Measurements from ENCODE around the gene MAPK8.
A peak's percentile ranks its signal among the peaks of the same experiment; 100 is the strongest.

The MAPK8 gene

GRCh38 chr10:48288661-48289060 is 17.8 kb upstream of the MAPK8 start:
- ATAC-seq (ENCODE audit: insufficient read depth, low read depth) (no peak), DNase-seq (no peak)
- no peak for TF ChIP-seq CTCF (IDR thresholded peaks at IDR 0.05; ENCODE audit: borderline replicate concordance, extremely low read depth, low read length, poor library complexity, severe bottlenecking)
- no peak for TF ChIP-seq EZH2 (IDR thresholded peaks at IDR 0.05; ENCODE audit: borderline replicate concordance, low read depth, low read length, severe bottlenecking)
- Histone ChIP-seq H3K79me2 (ENCODE audit: insufficient read depth, low read length) (no peaks in the 10 kb centered on the region), H3K27ac (ENCODE audit: low read length) (peak overlapping the region; percentile 94), H4K20me1 (ENCODE audit: insufficient read depth, low read length) (no peaks in the 10 kb centered on the region), H3K36me3 (ENCODE audit: insufficient read depth, low read length) (no peaks in the 10 kb centered on the region), H3K9ac (ENCODE audit: low read depth, low read length) (peak overlapping the region; percentile 50), H3K27me3 (ENCODE audit: insufficient read depth, low read length, poor library complexity) (no peaks in the 10 kb centered on the region), H3K4me2 (ENCODE audit: insufficient read depth, low read length) (peak overlapping the region; percentile 59), H3K9me3 (ENCODE audit: insufficient read depth, low read length, severe bottlenecking) (peaks cover 8% of the 10 kb centered on the region), H3K4me3 (ENCODE audit: low read depth in 1 of 2, low read length in 2 of 2) (peak overlapping the region in 1 of 2 experiments; percentile 26; a peak in 1 of 4 replicates), H3K4me1 (ENCODE audit: insufficient read depth, low read length) (peaks cover 94% of the 10 kb centered on the region), H2AFZ (ENCODE audit: low read depth, low read length) (peak overlapping the region; percentile 61)

- Histone ChIP-seq H3K9me3 (ENCODE audit: insufficient read depth, low read length, severe bottlenecking) (peaks cover 4% of the 10 kb centered on the region), H3K27me3 (ENCODE audit: insufficient read depth, low read length, poor library complexity) (no peaks in the 10 kb centered on the region), H3K4me3 (ENCODE audit: low read depth in 1 of 2, low read length in 2 of 2) (no peak overlapping the region), H4K20me1 (ENCODE audit: insufficient read depth, low read length) (no peaks in the 10 kb centered on the region), H2AFZ (ENCODE audit: low read depth, low read length) (no peak overlapping the region), H3K9ac (ENCODE audit: low read depth, low read length) (peak overlapping the region; percentile 50; the same call in 1 of the 2 replicates), H3K36me3 (ENCODE audit: insufficient read depth, low read length) (no peaks in the 10 kb centered on the region), H3K4me2 (ENCODE audit: insufficient read depth, low read length) (no peak overlapping the region), H3K27ac (ENCODE audit: low read length) (peak overlapping the region; percentile 94), H3K4me1 (ENCODE audit: insufficient read depth, low read length) (peaks cover 89% of the 10 kb centered on the region), H3K79me2 (ENCODE audit: insufficient read depth, low read length) (no peaks in the 10 kb centered on the region)
- ATAC-seq (ENCODE audit: insufficient read depth, low read depth) (no peak), DNase-seq (peak; percentile 54)
- TF ChIP-seq EZH2 (IDR thresholded peaks at IDR 0.05; ENCODE audit: borderline replicate concordance, low read depth, low read length, severe bottlenecking): no peak
- peak; percentile 57 for TF ChIP-seq CTCF (IDR thresholded peaks at IDR 0.05; ENCODE audit: borderline replicate concordance, extremely low read depth, low read length, poor library complexity, severe bottlenecking)
Measured at GRCh38 chr10:48289501-48290238, 16.8 kb upstream of the MAPK8 start.

- peaks cover 83% of the 10 kb centered on the region for H3K4me1 ChIP-seq (ENCODE audit: insufficient read depth, low read length)
- H3K27ac ChIP-seq (ENCODE audit: low read length): peak overlapping the region; percentile 94
- H3K79me2 ChIP-seq (ENCODE audit: insufficient read depth, low read length): no peaks in the 10 kb centered on the region
- H4K20me1 ChIP-seq (ENCODE audit: insufficient read depth, low read length): no peaks in the 10 kb centered on the region
- H2AFZ ChIP-seq (ENCODE audit: low read depth, low read length): no peak overlapping the region
- H3K4me2 ChIP-seq (ENCODE audit: insufficient read depth, low read length): no peak overlapping the region
- DNase-seq (no peak), ATAC-seq (ENCODE audit: insufficient read depth, low read depth) (no peak)
- H3K4me3 ChIP-seq (ENCODE audit: low read depth in 1 of 2, low read length in 2 of 2): no peak overlapping the region
- peaks cover 4% of the 10 kb centered on the region for H3K9me3 ChIP-seq (ENCODE audit: insufficient read depth, low read length, severe bottlenecking)
- TF ChIP-seq EZH2 (IDR thresholded peaks at IDR 0.05; ENCODE audit: borderline replicate concordance, low read depth, low read length, severe bottlenecking) (no peak), CTCF (IDR thresholded peaks at IDR 0.05; ENCODE audit: borderline replicate concordance, extremely low read depth, low read length, poor library complexity, severe bottlenecking) (no peak)
- H3K27me3 ChIP-seq (ENCODE audit: insufficient read depth, low read length, poor library complexity): no peaks in the 10 kb centered on the region
- no peak overlapping the region for H3K9ac ChIP-seq (ENCODE audit: low read depth, low read length)
- no peaks in the 10 kb centered on the region for H3K36me3 ChIP-seq (ENCODE audit: insufficient read depth, low read length)
Measured at GRCh38 chr10:48290286-48290685, 16.2 kb upstream of the MAPK8 start.

Measured in DND-41 (cell line).